ENCODE data around the gene PPP1R14D. TPM values are rescaled to one million over a fixed set of nuclear protein-coding genes. Genes with fewer than 3 reads are reported as not detected.

Gene PPP1R14D
- polyA plus RNA-seq, 1 donor from 2014 or later = 0.56 TPM

GRCh38 chr15:40843885-40844695 is 15.6 kb upstream of the PPP1R14D start, which contains the start of gene SPINT1:
TSS of gene SPINT1 (plus strand) at chr15:40844048. CDS start at chr15:40844555, 507 bp downstream.
- peaks cover 2% of the 10 kb centered on the region for H3K27me3 Mint-ChIP-seq
- H3K4me3 Mint-ChIP-seq = peak within 1 kb of the TSS; percentile 86 to 95 (median 94)
- peaks cover 4% of the 10 kb centered on the region for H3K36me3 Mint-ChIP-seq
- peak within 1 kb of the TSS; percentile 36 to 92 (median 92) for H3K27ac Mint-ChIP-seq
- H3K9me3 Mint-ChIP-seq = no peaks in the 10 kb centered on the region
- H3K4me1 Mint-ChIP-seq = peaks cover 18 to 30% (median 18%) of the 10 kb centered on the region in 3 donors

GRCh38 chr15:40843261-40843884 is 14.9 kb upstream of the PPP1R14D start:
- Mint-ChIP-seq H3K27ac (peak overlapping the region in 1 of 3 donors; percentile 33), H3K36me3 (peaks cover 2% of the 10 kb centered on the region), H3K4me1 (peaks cover 16 to 30% (median 18%) of the 10 kb centered on the region in 3 donors), H3K27me3 (peaks cover 2% of the 10 kb centered on the region), H3K4me3 (peak overlapping the region; percentile 85 to 95 (median 93)), H3K9me3 (no peaks in the 10 kb centered on the region)

GRCh38 chr15:40841741-40842140 is 13.2 kb upstream of the PPP1R14D start:
- no peak overlapping the region for H3K27ac Mint-ChIP-seq
- peak overlapping the region in 2 of 4 donors; percentile 16 to 93 for H3K4me3 Mint-ChIP-seq
- peaks cover 2% of the 10 kb centered on the region for H3K27me3 Mint-ChIP-seq
- H3K4me1 Mint-ChIP-seq = peaks cover 7 to 19% (median 12%) of the 10 kb centered on the region in 3 donors
- H3K36me3 Mint-ChIP-seq = peaks cover 2% of the 10 kb centered on the region
- H3K9me3 Mint-ChIP-seq = no peaks in the 10 kb centered on the region

- H3K9me3 Mint-ChIP-seq = no peaks in the 10 kb centered on the region
- peaks cover 2% of the 10 kb centered on the region for H3K36me3 Mint-ChIP-seq
- H3K4me1 Mint-ChIP-seq = peaks cover 0 to 5% (median 0%) of the 10 kb centered on the region in 3 donors
- H3K27ac Mint-ChIP-seq = peak overlapping the region in 1 of 3 donors; percentile 60
- H3K4me3 Mint-ChIP-seq = no peak overlapping the region
- no peaks in the 10 kb centered on the region for H3K27me3 Mint-ChIP-seq
Measured at GRCh38 chr15:40838756-40839155, 10.2 kb upstream of the PPP1R14D start.

GRCh38 chr15:40836020-40836419 is 7.5 kb upstream of the PPP1R14D start:
- Mint-ChIP-seq H3K27ac (no peak overlapping the region), H3K36me3 (peaks cover 4% of the 10 kb centered on the region), H3K9me3 (peaks cover 0 to 2% (median 0%) of the 10 kb centered on the region in 3 donors), H3K4me1 (no peaks in the 10 kb centered on the region), H3K27me3 (no peaks in the 10 kb centered on the region), H3K4me3 (peak overlapping the region in 1 of 4 donors; percentile 63)

- H3K4me1 Mint-ChIP-seq = no peaks in the 10 kb centered on the region
- H3K27me3 Mint-ChIP-seq = peaks cover 2% of the 10 kb centered on the region
- no peak overlapping the region for H3K27ac Mint-ChIP-seq
- H3K9me3 Mint-ChIP-seq = peaks cover 0 to 2% (median 0%) of the 10 kb centered on the region in 3 donors
- peaks cover 4% of the 10 kb centered on the region for H3K36me3 Mint-ChIP-seq
- no peak overlapping the region for H3K4me3 Mint-ChIP-seq
Measured at GRCh38 chr15:40832903-40833302, 4.4 kb upstream of the PPP1R14D start.

- Mint-ChIP-seq H3K27me3 (peaks cover 2% of the 10 kb centered on the region), H3K36me3 (peaks cover 4% of the 10 kb centered on the region), H3K9me3 (peaks cover 0 to 2% (median 0%) of the 10 kb centered on the region in 3 donors), H3K4me1 (no peaks in the 10 kb centered on the region), H3K4me3 (no peak overlapping the region), H3K27ac (no peak overlapping the region)
Measured at GRCh38 chr15:40831861-40832260, 3.4 kb upstream of the PPP1R14D start.

- H3K36me3 Mint-ChIP-seq = peaks cover 4% of the 10 kb centered on the region
- peaks cover 2% of the 10 kb centered on the region for H3K27me3 Mint-ChIP-seq
- H3K9me3 Mint-ChIP-seq = peaks cover 0 to 2% (median 0%) of the 10 kb centered on the region in 3 donors
- no peak overlapping the region for H3K4me3 Mint-ChIP-seq
- no peak overlapping the region for H3K27ac Mint-ChIP-seq
- H3K4me1 Mint-ChIP-seq = no peaks in the 10 kb centered on the region
Measured at GRCh38 chr15:40830884-40831283, 2.4 kb upstream of the PPP1R14D start.

- Mint-ChIP-seq H3K36me3 (peaks cover 4% of the 10 kb centered on the region), H3K27ac (no peak overlapping the region), H3K4me1 (no peaks in the 10 kb centered on the region), H3K4me3 (no peak overlapping the region), H3K9me3 (peaks cover 0 to 2% (median 0%) of the 10 kb centered on the region in 3 donors), H3K27me3 (peaks cover 3% of the 10 kb centered on the region)
Measured at GRCh38 chr15:40829115-40829514, 607 bp upstream of the PPP1R14D start.

GRCh38 chr15:40826423-40827075 is 2.0 kb downstream of the PPP1R14D start:
- Mint-ChIP-seq H3K36me3 (peaks cover 3% of the 10 kb centered on the region), H3K4me1 (no peaks in the 10 kb centered on the region), H3K27me3 (peaks cover 3% of the 10 kb centered on the region), H3K27ac (peak overlapping the region in 1 of 3 donors; percentile 62), H3K9me3 (no peaks in the 10 kb centered on the region), H3K4me3 (no peak overlapping the region)

GRCh38 chr15:40825661-40826422 is 2.7 kb downstream of the PPP1R14D start:
- no peak overlapping the region for H3K4me3 Mint-ChIP-seq
- H3K27me3 Mint-ChIP-seq = peaks cover 3% of the 10 kb centered on the region
- H3K9me3 Mint-ChIP-seq = no peaks in the 10 kb centered on the region
- H3K4me1 Mint-ChIP-seq = no peaks in the 10 kb centered on the region
- peak overlapping the region in 1 of 3 donors; percentile 62 for H3K27ac Mint-ChIP-seq
- H3K36me3 Mint-ChIP-seq = peaks cover 2% of the 10 kb centered on the region

GRCh38 chr15:40823572-40824343 is 4.8 kb downstream of the PPP1R14D start:
- H3K27me3 Mint-ChIP-seq = peaks cover 3% of the 10 kb centered on the region
- H3K9me3 Mint-ChIP-seq = no peaks in the 10 kb centered on the region
- H3K4me3 Mint-ChIP-seq = no peak overlapping the region
- H3K4me1 Mint-ChIP-seq = no peaks in the 10 kb centered on the region
- H3K27ac Mint-ChIP-seq = no peak overlapping the region
- peaks cover 2% of the 10 kb centered on the region for H3K36me3 Mint-ChIP-seq

GRCh38 chr15:40821195-40821594 is 7.3 kb downstream of the PPP1R14D start:
- H3K4me3 Mint-ChIP-seq = no peak overlapping the region
- H3K27ac Mint-ChIP-seq = no peak overlapping the region
- peaks cover 2% of the 10 kb centered on the region for H3K27me3 Mint-ChIP-seq
- no peaks in the 10 kb centered on the region for H3K36me3 Mint-ChIP-seq
- no peaks in the 10 kb centered on the region for H3K4me1 Mint-ChIP-seq
- no peaks in the 10 kb centered on the region for H3K9me3 Mint-ChIP-seq

GRCh38 chr15:40819048-40819447 is 9.5 kb downstream of the PPP1R14D start:
- Mint-ChIP-seq H3K27ac (no peak overlapping the region), H3K9me3 (no peaks in the 10 kb centered on the region), H3K36me3 (no peaks in the 10 kb centered on the region), H3K4me1 (no peaks in the 10 kb centered on the region), H3K27me3 (no peaks in the 10 kb centered on the region), H3K4me3 (no peak overlapping the region)

Measured in IgD-negative memory B cell (primary cell).